ENCODE measurements around the gene NLGN3. TPM values are rescaled to one million over a fixed set of nuclear protein-coding genes. Genes with fewer than 3 reads are reported as not detected.

The NLGN3 gene
- total RNA-seq, 1 experiment from 2014 or later: 0.65 TPM

GRCh38 chrX:71154641-71155040 lies 10.0 kb downstream of the NLGN3 start:
- intact Hi-C loops (cut with micrococcal nuclease; ENCODE audit: unreplicated experiment): no loop called here
- TF ChIP-seq EZH2 (IDR thresholded peaks at IDR 0.05; ENCODE audit: low read depth) (no peak), CTCF (conservative IDR thresholded peaks at IDR 0.05) (no peak)
- Histone ChIP-seq H3K4me3 (no peak overlapping the region), H2AFZ (no peak overlapping the region), H3K27ac (no peak overlapping the region), H3K4me1 (replicated peaks; ENCODE audit: insufficient read depth) (no peaks in the 10 kb centered on the region), H3K9me2 (ENCODE audit: insufficient read depth) (no peaks in the 10 kb centered on the region), H3K79me2 (ENCODE audit: low read depth) (no peaks in the 10 kb centered on the region), H3K27me3 (ENCODE audit: insufficient read depth, low read depth) (no peaks in the 10 kb centered on the region), H3F3A (ENCODE audit: insufficient read depth, low read depth) (no peaks in the 10 kb centered on the region), H3K36me3 (ENCODE audit: low read depth) (no peaks in the 10 kb centered on the region), H3K9me3 (ENCODE audit: insufficient read depth, low read depth) (no peaks in the 10 kb centered on the region), H3K4me2 (no peak overlapping the region), H4K20me1 (ENCODE audit: insufficient read depth) (no peaks in the 10 kb centered on the region)
- no peak for DNase-seq
- CTCF ChIA-PET: no interaction called here
- no TSS peak for BruUV-seq (replicated peaks)
- POLR2A ChIA-PET (ENCODE audit: unreplicated experiment): no interaction called here

- Histone ChIP-seq H3K27me3 (ENCODE audit: insufficient read depth, low read depth) (no peaks in the 10 kb centered on the region; the same call in 1 of the 2 replicates), H3K27ac (no peak overlapping the region), H4K20me1 (ENCODE audit: insufficient read depth) (no peaks in the 10 kb centered on the region), H3K4me2 (no peak overlapping the region), H3K4me3 (no peak overlapping the region), H3K36me3 (ENCODE audit: low read depth) (no peaks in the 10 kb centered on the region), H3F3A (ENCODE audit: insufficient read depth, low read depth) (no peaks in the 10 kb centered on the region), H3K79me2 (ENCODE audit: low read depth) (no peaks in the 10 kb centered on the region), H3K4me1 (replicated peaks; ENCODE audit: insufficient read depth) (no peaks in the 10 kb centered on the region), H3K9me3 (ENCODE audit: insufficient read depth, low read depth) (no peaks in the 10 kb centered on the region), H3K9me2 (ENCODE audit: insufficient read depth) (no peaks in the 10 kb centered on the region), H2AFZ (no peak overlapping the region)
- BruUV-seq (replicated peaks): no TSS peak
- TF ChIP-seq EZH2 (IDR thresholded peaks at IDR 0.05; ENCODE audit: low read depth) (no peak), CTCF (conservative IDR thresholded peaks at IDR 0.05) (no peak)
- POLR2A ChIA-PET (ENCODE audit: unreplicated experiment): no interaction called here
- no peak for DNase-seq
- CTCF ChIA-PET: no interaction called here
- intact Hi-C loops (cut with micrococcal nuclease; ENCODE audit: unreplicated experiment): no loop called here
Observed at GRCh38 chrX:71158603-71159002, 14.0 kb downstream of the NLGN3 start.

DNA sequence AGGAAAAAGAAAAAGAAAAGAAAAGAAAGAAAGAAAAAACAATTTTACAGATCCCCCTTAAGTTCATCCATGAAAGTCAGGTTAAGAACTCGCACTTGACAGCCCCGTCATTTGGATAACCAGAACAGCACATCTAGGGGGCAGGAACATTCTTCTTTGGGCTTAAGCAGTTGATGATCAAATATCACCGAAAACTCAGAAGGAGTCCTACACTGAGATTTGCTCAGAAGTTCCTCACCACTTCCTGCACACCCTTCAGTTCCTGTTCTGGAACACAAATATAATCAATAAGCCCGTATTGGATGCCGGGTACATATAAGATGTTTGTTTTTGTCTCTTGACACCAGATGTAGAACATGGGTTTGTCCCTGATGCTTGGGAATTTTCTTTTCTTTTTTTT lies 14.7 kb downstream of the NLGN3 start:
- ChIA-PET CTCF (no interaction called here), POLR2A (ENCODE audit: unreplicated experiment) (no interaction called here)
- Histone ChIP-seq H3K4me3 (no peak overlapping the region), H3F3A (ENCODE audit: insufficient read depth, low read depth) (no peaks in the 10 kb centered on the region), H3K4me1 (replicated peaks; ENCODE audit: insufficient read depth) (no peaks in the 10 kb centered on the region), H3K9me3 (ENCODE audit: insufficient read depth, low read depth) (no peaks in the 10 kb centered on the region), H3K27ac (no peak overlapping the region), H3K79me2 (ENCODE audit: low read depth) (no peaks in the 10 kb centered on the region), H4K20me1 (ENCODE audit: insufficient read depth) (no peaks in the 10 kb centered on the region), H3K9me2 (ENCODE audit: insufficient read depth) (no peaks in the 10 kb centered on the region), H3K36me3 (ENCODE audit: low read depth) (no peaks in the 10 kb centered on the region), H2AFZ (no peak overlapping the region), H3K27me3 (ENCODE audit: insufficient read depth, low read depth) (no peaks in the 10 kb centered on the region; the same call in 1 of the 2 replicates), H3K4me2 (no peak overlapping the region)
- BruUV-seq (replicated peaks): no TSS peak
- DNase-seq: no peak
- TF ChIP-seq CTCF (conservative IDR thresholded peaks at IDR 0.05): no peak
- no peak for TF ChIP-seq EZH2 (IDR thresholded peaks at IDR 0.05; ENCODE audit: low read depth)
- intact Hi-C loops (cut with micrococcal nuclease; ENCODE audit: unreplicated experiment): no loop called here
